NT2/D1 (cell line): ENCODE data around the gene WWC1.

Source experiments
- SUZ12 ChIP-seq: IDR thresholded peaks from 2 replicates; pipeline ENCODE4 v1.6.1; 2011; ENCODE audit not compliant: insufficient read length, insufficient read depth; ENCODE audit errors: extremely low read depth
- YY1 ChIP-seq: IDR thresholded peaks from 2 replicates; pipeline ENCODE4 v1.6.1; 2011; ENCODE audit not compliant: insufficient read length, insufficient read depth
- ZNF274 ChIP-seq: IDR thresholded peaks from 2 replicates; pipeline ENCODE4 v1.6.1; 2011; ENCODE audit warnings: mild to moderate bottlenecking, low read depth, low read length

DNA sequence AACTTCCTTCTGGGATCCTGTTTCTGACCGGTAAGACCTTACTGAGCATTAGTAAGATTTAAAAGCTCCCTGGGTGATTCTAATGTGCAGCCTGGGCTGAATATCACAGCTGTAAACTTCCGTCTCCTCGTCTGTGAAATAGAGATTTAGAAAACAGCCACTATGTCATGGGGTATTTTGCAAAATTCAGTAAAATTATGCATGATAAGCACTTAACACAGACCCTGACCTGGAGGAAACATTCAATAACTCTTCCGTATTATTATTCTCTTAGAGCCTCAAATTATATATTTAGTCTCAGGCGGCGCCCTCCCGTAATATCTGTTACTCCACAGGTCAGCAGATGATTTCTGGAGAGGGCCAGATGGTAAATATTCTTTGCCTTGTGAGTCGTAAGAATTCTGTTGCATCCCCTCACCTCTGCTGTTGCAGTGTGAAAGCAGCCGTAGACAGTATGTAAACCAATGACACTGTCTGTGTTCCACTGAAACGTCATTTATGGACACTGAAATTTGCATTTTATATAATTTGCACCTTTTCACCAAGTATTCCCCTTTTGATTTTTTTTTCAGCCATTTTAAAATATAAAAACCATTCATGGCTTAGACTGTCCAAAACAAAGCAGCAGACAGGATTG is 155.7 kb downstream of the WWC1 start:
- no peak for TF ChIP-seq ZNF274
- no peak for TF ChIP-seq YY1
- no peak for TF ChIP-seq SUZ12
